NCI-H2107 treated with DMSO at 0.1 percent for 48 hours (cell line): Measurements from ENCODE around the gene TUBA3E.
"Not testable (repeated sequence)": the region's sequence is repeated elsewhere in the genome, so short reads cannot be mapped to it uniquely, and the experiment has no call there.

Experiments used
- DNase-seq: peaks from one replicate; lab custom pipeline; 2025; ENCODE audit not compliant: unreplicated experiment; lab: John Stamatoyannopoulos, UW

TUBA3E gene

GRCh38 chr2:130150181-130151144, 47.8 kb downstream of the TUBA3E start:
- no peak for DNase-seq

DNA sequence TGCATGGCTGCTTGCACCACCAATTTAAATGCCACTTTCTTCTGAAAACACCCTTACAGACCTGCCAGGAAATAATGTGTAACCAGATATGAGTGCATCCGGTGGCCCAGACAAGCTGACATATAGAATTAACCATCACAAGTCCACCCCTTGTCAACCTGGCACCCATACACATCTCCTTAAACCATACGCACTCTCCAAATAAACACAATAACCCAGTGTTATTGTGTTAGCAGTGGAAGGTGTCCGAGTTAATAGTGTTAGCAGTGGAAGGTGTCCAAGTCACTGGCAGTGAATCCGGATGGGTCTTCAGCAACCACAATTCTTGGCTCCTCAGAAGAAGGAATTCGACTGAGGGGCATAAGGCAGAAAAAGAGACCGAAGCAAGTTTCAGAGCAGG, 49.7 kb downstream of the TUBA3E start:
- not testable (repeated sequence) for DNase-seq

GRCh38 chr2:130145006-130145414, 53.2 kb downstream of the TUBA3E start, which contains the start of gene CCDC74B:
Gene CCDC74B, minus strand, starts transcription at chr2:130145112. Its CDS starts 116 bp downstream, at chr2:130144996.
- DNase-seq, result peak; percentile 20

- not testable (repeated sequence) for DNase-seq
These were observed 54.8 kb downstream of the TUBA3E start for GRCh38 chr2:130143266-130144039.

DNA sequence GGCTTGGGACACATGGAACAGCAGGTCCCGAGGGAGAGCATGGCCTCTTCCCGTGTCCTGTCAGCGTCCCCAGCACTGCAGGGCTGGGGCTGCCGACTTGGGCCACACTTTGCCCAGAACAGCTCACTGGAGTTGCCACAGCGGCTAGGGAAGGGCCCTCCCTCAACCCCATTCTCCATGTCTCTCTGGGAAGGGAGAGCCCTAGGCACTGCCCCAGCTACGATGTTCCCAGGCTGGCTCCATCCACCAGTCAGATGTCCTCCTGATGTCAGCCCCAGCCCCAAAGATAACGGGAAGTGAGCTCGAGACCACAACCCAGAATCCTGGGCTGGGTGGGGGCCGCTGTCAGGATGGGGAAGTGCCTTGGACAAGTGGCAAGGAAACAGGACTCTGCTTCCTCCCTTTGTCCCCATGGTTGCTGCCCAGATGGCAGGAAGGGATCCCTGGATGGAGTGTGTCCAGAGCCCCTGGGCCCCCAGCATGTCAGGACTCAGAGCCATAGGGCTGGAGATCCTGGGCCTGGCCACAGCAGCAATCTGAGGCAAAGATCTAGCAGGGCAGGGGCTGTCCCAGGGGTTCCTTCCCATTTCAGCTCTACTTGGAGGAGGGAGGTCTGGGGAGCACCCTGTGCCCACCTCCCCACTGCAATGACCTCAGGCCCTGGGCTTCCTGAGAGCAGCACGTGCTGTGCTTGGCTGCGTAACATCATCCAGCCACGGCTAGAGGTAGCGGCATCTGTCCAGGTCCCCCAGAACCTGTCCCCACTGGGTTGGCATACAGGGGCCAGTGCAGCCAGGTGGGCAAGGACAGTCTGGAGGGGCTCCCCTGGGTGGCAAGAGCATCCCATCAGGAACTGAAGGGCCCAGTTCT, 55.6 kb downstream of the TUBA3E start:
- not testable (repeated sequence) for DNase-seq
